GOT3 (cell line): ENCODE data around the gene LRRC36.
"Not testable (repeated sequence)": the region's sequence is repeated elsewhere in the genome, so short reads cannot be mapped to it uniquely, and the experiment has no call there.

Source experiments
- DNase-seq: peaks from one replicate; lab custom pipeline; 2025; ENCODE audit warnings: mixed read lengths; lab: John Stamatoyannopoulos, UW

Gene LRRC36

GRCh38 chr16:67342616-67343015, 16.0 kb downstream of the LRRC36 start:
- DNase-seq: no peak

GRCh38 chr16:67345401-67345800, 18.8 kb downstream of the LRRC36 start:
- no peak for DNase-seq

GRCh38 chr16:67346341-67346740, 19.7 kb downstream of the LRRC36 start:
- DNase-seq: no peak

- DNase-seq: no peak
Measured at GRCh38 chr16:67349172-67349571, 22.6 kb downstream of the LRRC36 start.

- no peak for DNase-seq
Measured at GRCh38 chr16:67350324-67350723, 23.7 kb downstream of the LRRC36 start.

DNA sequence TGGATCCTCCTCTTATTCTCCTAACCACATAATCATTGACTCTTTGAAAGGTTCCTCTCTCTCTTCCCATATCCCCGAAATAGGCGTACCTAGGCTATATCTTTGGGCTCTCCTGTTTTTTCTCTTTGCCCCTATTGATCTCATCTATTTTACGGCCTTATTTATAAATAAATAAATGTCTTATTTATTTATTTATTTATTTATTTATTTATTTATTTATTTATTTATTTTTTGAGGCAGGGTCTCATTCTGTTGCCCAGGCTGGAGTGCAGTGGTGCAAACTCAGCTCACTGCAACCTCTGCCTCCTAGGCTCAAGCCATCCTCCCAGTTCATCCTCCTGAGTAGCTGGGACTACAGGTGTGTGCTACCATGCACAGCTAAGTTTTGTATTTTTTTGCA, 25.8 kb downstream of the LRRC36 start:
- DNase-seq: not testable (repeated sequence)

DNA sequence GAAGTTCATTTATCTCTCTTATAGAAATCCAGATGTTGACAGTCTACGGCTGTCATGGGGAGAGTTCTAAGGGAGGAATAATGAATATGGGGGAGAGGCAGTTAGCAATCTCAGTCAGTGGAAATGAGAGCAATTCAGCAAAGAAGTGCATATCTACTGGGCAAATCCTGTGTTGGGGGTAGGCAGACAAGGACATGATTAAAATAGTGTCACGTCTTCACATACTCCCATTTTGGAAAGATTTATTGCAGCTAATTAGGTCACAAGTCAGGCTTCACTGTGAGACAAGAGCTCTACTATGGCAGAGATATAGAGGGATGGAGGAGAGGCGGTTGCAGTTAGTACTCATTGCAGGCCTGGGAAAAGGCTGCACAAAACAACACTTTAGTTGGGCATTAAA, 29.8 kb downstream of the LRRC36 start:
- no peak for DNase-seq

- no peak for DNase-seq
Measured at GRCh38 chr16:67357561-67357960, 30.9 kb downstream of the LRRC36 start.

- DNase-seq: not testable (repeated sequence)
Measured at GRCh38 chr16:67359540-67360269, 33.1 kb downstream of the LRRC36 start.

DNA sequence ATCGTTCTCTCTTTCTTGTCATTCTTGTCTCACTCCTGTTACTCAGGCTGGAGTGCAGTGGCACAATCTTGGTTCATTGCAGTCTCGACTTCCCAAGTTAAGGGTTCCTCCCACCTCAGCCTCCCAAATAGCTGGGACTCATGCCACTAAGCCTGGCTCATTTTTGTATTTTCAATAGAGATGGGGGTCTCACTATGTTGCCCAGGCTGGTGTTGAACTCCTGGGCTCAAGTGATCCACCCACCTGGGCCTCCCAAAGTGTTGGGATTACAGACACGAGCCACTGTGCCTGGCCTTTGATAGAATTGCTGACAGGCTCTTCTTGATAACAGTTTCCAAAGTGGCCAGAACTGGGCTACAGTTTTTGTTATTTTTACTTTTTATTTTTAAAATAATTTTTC, 34.4 kb downstream of the LRRC36 start:
- no peak for DNase-seq

GRCh38 chr16:67364600-67365235, 38.1 kb downstream of the LRRC36 start:
- no peak for DNase-seq

DNA sequence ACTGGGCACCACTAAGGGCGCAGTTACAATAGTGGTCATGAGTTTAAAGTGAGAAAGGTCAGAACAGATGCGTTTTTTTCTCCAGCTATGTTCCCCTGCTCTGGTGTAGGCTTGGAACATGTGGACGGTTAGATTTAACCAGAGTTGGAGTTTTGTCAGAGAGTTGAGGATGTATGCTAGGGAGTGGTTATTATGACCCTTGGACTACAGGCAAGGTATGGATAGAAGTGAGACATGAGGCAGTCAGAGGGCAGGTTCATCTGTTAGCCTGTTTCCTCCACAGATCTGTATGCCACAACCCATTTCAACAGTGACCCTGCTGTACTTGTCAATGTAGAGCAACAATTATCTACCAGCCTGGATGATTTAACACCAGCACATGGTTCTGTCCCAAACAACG, 44.0 kb downstream of the LRRC36 start:
- DNase-seq: no peak

GRCh38 chr16:67372664-67373063, 46.0 kb downstream of the LRRC36 start:
- no peak for DNase-seq

DNA sequence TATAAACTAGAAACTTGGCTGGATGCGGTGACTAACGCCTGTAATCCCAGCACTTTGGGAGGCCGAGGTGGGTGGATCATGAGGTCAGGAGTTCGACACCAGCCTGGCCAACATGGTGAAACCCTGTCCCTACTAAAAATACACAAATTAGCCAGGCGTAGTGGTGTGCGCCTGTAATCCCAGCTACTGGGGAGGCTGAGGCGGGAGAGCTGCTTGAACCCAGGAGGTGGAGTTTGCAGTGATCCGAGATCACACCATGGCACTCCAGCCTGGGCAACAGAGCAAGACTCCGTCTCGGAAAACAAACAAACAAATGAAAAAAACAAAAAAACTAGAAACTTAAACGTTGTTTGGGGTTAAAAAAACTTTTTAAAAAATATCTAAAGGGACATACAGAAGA, 49.4 kb downstream of the LRRC36 start:
- not testable (repeated sequence) for DNase-seq

- no peak for DNase-seq
Measured at GRCh38 chr16:67378642-67379041, 52.0 kb downstream of the LRRC36 start.

GRCh38 chr16:67383284-67383683, 56.7 kb downstream of the LRRC36 start:
- no peak for DNase-seq

- DNase-seq: no peak
Measured at GRCh38 chr16:67384778-67385510, 58.3 kb downstream of the LRRC36 start.

DNA sequence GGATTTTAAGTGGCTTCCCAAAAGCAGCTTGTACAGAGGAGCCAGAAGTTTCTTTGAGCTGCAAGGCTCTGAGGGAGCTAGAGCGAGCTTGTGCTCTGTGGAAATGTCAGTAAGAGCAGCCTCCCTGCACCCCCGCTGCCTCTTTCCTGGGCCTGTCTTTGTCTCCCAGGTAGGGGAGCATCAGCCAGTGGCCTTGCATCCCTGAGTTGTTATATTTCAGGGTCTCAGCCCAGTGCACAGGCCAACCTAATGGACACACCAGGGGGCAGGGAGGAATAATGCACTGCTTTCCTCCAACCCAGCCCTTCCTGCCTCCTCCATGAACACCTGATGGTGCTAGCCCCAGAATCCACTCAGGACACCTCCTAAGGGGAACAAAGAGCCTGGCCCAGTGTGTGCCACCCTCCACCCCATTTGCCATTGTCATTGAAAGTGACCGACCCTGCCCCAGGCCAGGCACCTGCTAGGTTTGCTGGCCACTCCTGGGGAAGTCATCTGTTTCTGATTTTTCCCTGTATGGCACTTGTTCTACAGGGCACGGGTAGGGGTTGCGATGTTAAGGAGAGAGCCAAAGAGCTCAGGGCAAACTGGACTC, 60.3 kb downstream of the LRRC36 start:
- no peak for DNase-seq

- no peak for DNase-seq
Measured at GRCh38 chr16:67387479-67388079, 61.0 kb downstream of the LRRC36 start.

DNA sequence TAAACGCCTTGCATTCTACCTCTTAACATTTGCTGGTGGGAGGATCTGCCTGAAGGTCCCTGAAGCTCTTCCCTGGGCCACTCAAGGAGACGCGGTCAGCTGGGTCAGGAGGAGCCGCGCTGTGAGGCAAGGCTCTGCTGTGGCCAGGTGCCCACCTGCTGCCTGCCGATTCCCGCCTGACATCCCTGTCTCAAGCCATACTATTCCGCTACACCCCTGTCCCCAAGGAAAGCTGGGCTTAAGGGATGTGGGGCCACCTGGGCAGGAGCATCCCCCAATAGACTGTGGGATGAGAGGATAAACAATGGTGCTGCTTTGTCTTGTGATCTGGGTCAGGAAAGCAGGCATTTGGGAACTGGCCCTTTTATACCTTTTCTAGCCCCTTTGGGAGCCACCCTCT, 61.6 kb downstream of the LRRC36 start:
- no peak for DNase-seq

- no peak for DNase-seq
Measured at GRCh38 chr16:67388591-67388990, 62.0 kb downstream of the LRRC36 start.
